SK-N-SH (cell line): ENCODE results near the gene AFP. TPM values are rescaled to one million over a fixed set of nuclear protein-coding genes. Genes with fewer than 3 reads are reported as not detected.

ENCODE experiments used
- CTCF ChIA-PET: fragments of 300-600, 350-600 bp; formaldehyde crosslinking; extraction: SDS; loops from one replicate; lab custom pipeline; 2021; lab: Yijun Ruan, JAX
- POLR2A ChIA-PET: fragments of 350-600 bp; sonication (Branson Sonifier 250); formaldehyde crosslinking; extraction: SDS; loops from one replicate; lab custom pipeline; 2020; ENCODE audit warnings: antibody characterized with exemption, inconsistent platforms; lab: Yijun Ruan, JAX
- DNase-seq: peaks from one replicate; pipeline ENCODE4 v3.0.0; 2012
- H2AFZ ChIP-seq: fragments of 200-600 bp; sonication (generic); 2 replicates; pipeline ENCODE4 v1.8.1; 2016; ENCODE audit warnings: antibody characterized with exemption, mild to moderate bottlenecking, low read depth
- H3F3A ChIP-seq: fragments of 200-600 bp; sonication (generic); replicated peaks from 2 replicates; pipeline ENCODE3; 2016; ENCODE audit warnings: antibody characterized with exemption, mild to moderate bottlenecking; ENCODE audit not compliant: insufficient read depth
- H3K27ac ChIP-seq, 2 experiments: fragments of 200-500 bp in 1 of 2; fragments of 200-600 bp in 1 of 2; sonication (Bioruptor generic) in 1 of 2; sonication (generic), shearing (Covaris generic) in 1 of 2; 2 replicates each; pipeline versions ENCODE4 v1.5.1 to v1.6.1; 2014 to 2016; ENCODE audit warnings: low read depth in 2 of 2, inconsistent platforms in 1 of 2, low read length in 1 of 2, mild to moderate bottlenecking in 1 of 2, mixed read lengths in 1 of 2
- H3K27me3 ChIP-seq: fragments of 200-600 bp; sonication (generic), shearing (Covaris generic); 2 replicates; pipeline ENCODE4 v1.6.1; 2016; ENCODE audit warnings: mixed run types; ENCODE audit not compliant: insufficient read depth
- H3K36me3 ChIP-seq, 2 experiments: fragments of 200-500 bp in 1 of 2; fragments of 200-600 bp in 1 of 2; sonication (Bioruptor generic) in 1 of 2; sonication (generic) in 1 of 2; replicated peaks in 1 of 2; 2 replicates each; pipeline versions ENCODE3 to v1.5.1; 2014 to 2016; ENCODE audit warnings: low read length in 1 of 2, mild to moderate bottlenecking in 1 of 2; ENCODE audit not compliant: insufficient read depth in 2 of 2, control insufficient read depth in 1 of 2
- H3K4me1 ChIP-seq, 2 experiments: fragments of 200-500 bp in 1 of 2; fragments of 200-600 bp in 1 of 2; sonication (Bioruptor generic) in 1 of 2; sonication (generic), shearing (Covaris generic) in 1 of 2; 2 replicates each; pipeline versions ENCODE4 v1.5.1 to v1.6.1; 2014 to 2016; ENCODE audit warnings: low read depth in 1 of 2, low read length in 1 of 2, mixed run types in 1 of 2; ENCODE audit not compliant: insufficient read depth in 2 of 2, control insufficient read depth in 1 of 2
- H3K4me2 ChIP-seq: fragments of 200-600 bp; sonication (generic), shearing (Covaris generic); 2 replicates; pipeline ENCODE4 v1.6.1; 2017; ENCODE audit warnings: mixed run types
- H3K4me3 ChIP-seq, 2 experiments: fragments of 200-500 bp in 1 of 2; fragments of 200-600 bp in 1 of 2; sonication (Bioruptor generic) in 1 of 2; sonication (generic), shearing (Covaris generic) in 1 of 2; 2 replicates each; pipeline versions ENCODE4 v1.5.1 to v1.8.1; 2014 to 2016; ENCODE audit warnings: low read depth in 2 of 2, inconsistent platforms in 1 of 2, low read length in 1 of 2, mild to moderate bottlenecking in 1 of 2, mixed read lengths in 1 of 2, moderate library complexity in 1 of 2
- H3K79me2 ChIP-seq: fragments of 200-600 bp; sonication (generic); 2 replicates; pipeline ENCODE4 v1.8.1; 2017; ENCODE audit warnings: mild to moderate bottlenecking; ENCODE audit not compliant: insufficient read depth
- H3K9ac ChIP-seq: fragments of 200-600 bp; sonication (generic); 2 replicates; pipeline ENCODE4 v1.6.1; 2017; ENCODE audit warnings: mixed run types
- H3K9me2 ChIP-seq: fragments of 200-600 bp; sonication (generic); 2 replicates; pipeline ENCODE4 v1.6.1; 2017; ENCODE audit warnings: mixed run types
- H3K9me3 ChIP-seq: fragments of 200-600 bp; sonication (generic); 2 replicates; pipeline ENCODE4 v1.6.1; 2017; ENCODE audit warnings: mixed run types, mild to moderate bottlenecking, moderate library complexity
- H4K20me1 ChIP-seq: fragments of 200-600 bp; sonication (generic); 2 replicates; pipeline ENCODE4 v1.6.1; 2017; ENCODE audit warnings: mild to moderate bottlenecking, mixed run types; ENCODE audit not compliant: insufficient read depth
- CTCF ChIP-seq: fragments of 200-600 bp; sonication (generic); IDR thresholded peaks from 2 replicates; pipeline ENCODE4 v1.6.1; 2017; ENCODE audit warnings: antibody characterized with exemption, mild to moderate bottlenecking, moderate library complexity
- FOSL2 ChIP-seq: IDR thresholded peaks from 2 replicates; pipeline ENCODE4 v1.4.0; 2012; ENCODE audit warnings: low read depth, mild to moderate bottlenecking, moderate library complexity, borderline replicate concordance
- FOXJ3 ChIP-seq: sonication (generic); formaldehyde crosslinking; IDR thresholded peaks from 2 replicates; pipeline ENCODE4 v1.5.1; 2020; ENCODE audit warnings: mild to moderate bottlenecking, missing genetic modification reagents
- JUND ChIP-seq: IDR thresholded peaks from 2 replicates; pipeline ENCODE4 v1.4.0; 2012
- NFIC ChIP-seq: IDR thresholded peaks from 2 replicates; pipeline ENCODE4 v1.4.0; 2012; ENCODE audit warnings: borderline replicate concordance
- RAD21 ChIP-seq: IDR thresholded peaks from 2 replicates; pipeline ENCODE4 v1.6.1; 2012; ENCODE audit warnings: mild to moderate bottlenecking, low read length
- RCOR1 ChIP-seq: fragments of 150-350 bp; IDR thresholded peaks from 2 replicates; pipeline ENCODE4 v1.6.1; 2017; ENCODE audit warnings: antibody characterized with exemption, low read length
- REST ChIP-seq: IDR thresholded peaks from 2 replicates; pipeline ENCODE4 v1.6.1; 2012; ENCODE audit warnings: mild to moderate bottlenecking, low read depth, low read length, moderate library complexity
- RFX5 ChIP-seq: IDR thresholded peaks from 2 replicates; pipeline ENCODE4 v1.6.1; 2012; ENCODE audit warnings: mild to moderate bottlenecking, improper control_type of control experiment, low read length
- SIN3A ChIP-seq: IDR thresholded peaks from 2 replicates; pipeline ENCODE4 v1.6.1; 2012; ENCODE audit warnings: low read depth, mild to moderate bottlenecking, low read length, moderate library complexity, borderline replicate concordance
- SMC3 ChIP-seq: IDR thresholded peaks from 2 replicates; pipeline ENCODE4 v1.6.1; 2012; ENCODE audit warnings: low read depth, low read length, improper control_type of control experiment
- TAF1 ChIP-seq: IDR thresholded peaks from 2 replicates; pipeline ENCODE4 v1.6.1; 2012; ENCODE audit warnings: low read depth, mild to moderate bottlenecking, low read length, moderate library complexity, borderline replicate concordance
- TCF12 ChIP-seq: IDR thresholded peaks from 2 replicates; pipeline ENCODE4 v1.4.0; 2012
- TEAD4 ChIP-seq: IDR thresholded peaks from 2 replicates; pipeline ENCODE4 v1.4.0; 2012; ENCODE audit warnings: mild to moderate bottlenecking, borderline replicate concordance; ENCODE audit not compliant: insufficient read depth
- USF1 ChIP-seq: IDR thresholded peaks from 2 replicates; pipeline ENCODE4 v1.4.0; 2012; ENCODE audit warnings: low read depth, borderline replicate concordance
- ZBTB33 ChIP-seq: IDR thresholded peaks from 2 replicates; pipeline ENCODE4 v1.4.0; 2012; ENCODE audit warnings: low read depth, borderline replicate concordance
- WGBS: methylation state at CpG from one replicate; pipeline ENCODE4 v1.1.6; 2017; ENCODE audit warnings: low lambda C conversion rate; 5-methylcytosine and 5-hydroxymethylcytosine counted together
- polyA plus RNA-seq, 3 experiments: library from polyadenylated mRNA; depleted of rRNA; stranded (reverse); fragments of >200 nt; gene quantifications; 2 replicates each; pipeline ENCODE4 v1.2.3, GENCODE V29; 2012

Gene AFP
- polyA plus RNA-seq, 1 of the 3 experiments (the other 2 are of a cell fraction) = 0.28 TPM

GRCh38 chr4:73438048-73438447 lies 2.0 kb downstream of the AFP start:
- Histone ChIP-seq H3K4me1 (no peaks in the 10 kb centered on the region), H3K9ac (no peak overlapping the region), H3K9me3 (no peaks in the 10 kb centered on the region), H3K79me2 (no peaks in the 10 kb centered on the region), H2AFZ (no peak overlapping the region), H3F3A (no peaks in the 10 kb centered on the region), H3K4me3 (no peak overlapping the region), H3K9me2 (no peaks in the 10 kb centered on the region), H3K27me3 (peaks cover 15% of the 10 kb centered on the region; the same call in 1 of the 2 replicates), H3K4me2 (no peak overlapping the region), H4K20me1 (no peaks in the 10 kb centered on the region), H3K27ac (no peak overlapping the region), H3K36me3 (no peaks in the 10 kb centered on the region)
- TF ChIP-seq RFX5 = no peak
- TF ChIP-seq TAF1 = no peak
- TF ChIP-seq FOSL2 = no peak
- no peak for TF ChIP-seq TCF12
- no peak for TF ChIP-seq CTCF
- TF ChIP-seq TEAD4 = no peak
- TF ChIP-seq SIN3A = no peak
- no peak for TF ChIP-seq ZBTB33
- no peak for TF ChIP-seq USF1
- no peak for TF ChIP-seq NFIC
- no peak for TF ChIP-seq FOXJ3 (CRISPR knock-in tag)
- no peak for TF ChIP-seq REST
- TF ChIP-seq JUND = no peak
- TF ChIP-seq RCOR1 = no peak
- no peak for TF ChIP-seq RAD21
- no peak for TF ChIP-seq SMC3
- POLR2A ChIA-PET = no interaction called here
- CTCF ChIA-PET = interaction anchor here (1.0 to 1.8 kb wide), 3 partner anchors 8 to 97 kb away, joined by 3 to 9 read pairs (median 4); no protein-coding TSS in a partner anchor
- DNase-seq = no peak
- 5% methylated on average over 1 of the region's 1 CpG for WGBS
